Dedifferentiated amniotic fluid mesenchymal stem cell (primary cell): ENCODE data around the gene MAN2C1.
A peak's percentile ranks its signal among the peaks of the same experiment; 100 is the strongest.
"Not testable (repeated sequence)": the region's sequence is repeated elsewhere in the genome, so short reads cannot be mapped to it uniquely, and the experiment has no call there.

Experiments used
- DNase-seq: peaks from one replicate; pipeline ENCODE4 v3.0.0-alpha.2; 2016; ENCODE audit errors: extremely low spot score

MAN2C1 gene

DNA sequence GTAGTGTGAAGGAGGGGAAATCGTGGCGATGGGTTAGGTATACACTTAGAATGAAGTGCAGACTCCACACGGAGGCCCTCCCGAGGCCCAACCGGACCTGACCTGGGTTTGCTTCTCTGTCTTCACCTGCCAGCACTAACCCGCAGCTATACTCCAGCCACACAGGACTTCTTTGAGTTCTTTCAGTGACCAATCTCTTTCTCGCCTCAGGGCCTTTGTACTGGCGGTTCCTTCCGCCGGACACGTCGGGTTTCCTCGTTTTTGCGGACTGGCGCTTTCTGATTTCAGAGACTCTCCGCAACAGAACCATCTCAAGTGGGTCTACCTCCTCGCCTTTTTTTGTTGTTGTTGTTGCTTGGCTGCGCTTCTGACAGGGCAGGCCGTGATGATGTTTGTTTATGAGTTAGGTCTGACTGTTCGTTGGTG is 21.6 kb downstream of the MAN2C1 start, which contains the start of gene NEIL1:
NEIL1 (plus strand) TSS at position 244 of the 426 bp plus-strand sequence. CDS start 1,867 bp downstream, outside the sequence.
- DNase-seq = no peak

DNA sequence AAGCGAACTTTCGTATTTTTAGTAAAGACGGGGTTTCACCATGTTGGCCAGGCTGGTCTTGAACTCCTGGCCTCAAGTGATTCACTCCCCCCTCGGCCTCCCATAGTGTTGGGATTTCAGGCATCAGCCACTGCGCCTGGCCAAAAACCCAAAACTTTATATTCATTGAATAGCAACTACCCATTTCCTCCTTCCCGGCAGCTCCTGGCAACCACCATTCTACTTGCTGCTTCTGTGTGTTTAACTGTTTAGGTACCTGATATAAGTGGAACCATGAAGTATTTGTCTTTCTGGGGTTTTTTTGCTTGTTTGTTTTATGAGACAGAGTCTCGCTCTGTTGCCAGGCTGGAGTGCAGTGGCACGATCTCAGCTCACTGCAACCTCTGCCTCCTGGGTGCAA is 24.5 kb downstream of the MAN2C1 start:
- not testable (repeated sequence) for DNase-seq

DNA sequence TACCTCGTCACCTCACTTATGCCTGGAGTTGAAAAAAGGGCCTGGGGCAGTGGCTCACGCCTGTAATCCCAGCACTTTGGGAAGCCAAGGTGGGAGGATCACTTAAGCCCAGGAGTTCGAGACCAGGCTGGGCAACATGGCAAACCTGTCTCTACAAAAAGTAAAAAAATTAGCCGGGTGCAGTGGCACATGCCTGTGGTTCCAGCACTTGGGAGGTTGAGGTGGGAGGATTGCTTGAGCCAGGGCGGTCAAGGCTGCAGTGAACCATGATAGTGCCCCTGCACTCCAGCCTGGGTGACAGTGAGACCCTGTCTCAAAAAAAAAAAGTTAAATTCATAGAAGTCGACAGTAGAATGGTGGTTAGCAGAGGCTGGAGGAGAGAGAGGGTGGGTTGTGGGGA is 26.2 kb downstream of the MAN2C1 start:
- DNase-seq = no peak

DNA sequence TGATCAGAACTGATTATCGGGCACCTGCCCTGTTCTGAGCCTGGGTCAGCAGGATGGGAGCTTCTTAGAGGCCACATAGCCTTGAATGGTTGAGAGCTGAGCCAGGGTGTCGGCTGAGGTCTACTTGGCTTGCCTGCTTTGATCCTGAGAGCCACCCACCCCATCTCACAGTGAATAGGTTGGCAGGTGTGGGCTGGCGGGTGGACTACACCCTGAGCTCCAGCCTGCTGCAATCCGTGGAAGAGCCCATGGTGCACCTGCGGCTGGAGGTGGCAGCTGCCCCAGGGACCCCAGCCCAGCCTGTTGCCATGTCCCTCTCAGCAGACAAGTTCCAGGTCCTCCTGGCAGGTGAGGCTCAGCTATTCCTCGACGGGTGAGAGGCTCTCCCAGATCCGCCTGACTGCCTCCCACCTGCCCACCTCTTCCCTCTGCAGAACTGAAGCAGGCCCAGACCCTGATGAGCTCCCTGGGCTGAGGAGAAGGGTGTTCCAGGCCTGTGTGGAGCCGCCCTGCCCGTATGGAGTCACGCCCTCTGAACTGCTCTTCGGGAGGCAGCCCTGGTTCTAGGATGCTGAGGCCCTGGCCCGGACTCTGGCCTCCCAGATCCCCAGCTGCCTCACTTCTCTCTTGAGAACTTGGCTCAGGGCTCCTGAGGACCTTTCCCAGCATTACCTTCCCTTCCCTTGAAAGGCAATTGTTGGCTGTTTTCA is 28.7 kb downstream of the MAN2C1 start:
- DNase-seq = no peak

DNA sequence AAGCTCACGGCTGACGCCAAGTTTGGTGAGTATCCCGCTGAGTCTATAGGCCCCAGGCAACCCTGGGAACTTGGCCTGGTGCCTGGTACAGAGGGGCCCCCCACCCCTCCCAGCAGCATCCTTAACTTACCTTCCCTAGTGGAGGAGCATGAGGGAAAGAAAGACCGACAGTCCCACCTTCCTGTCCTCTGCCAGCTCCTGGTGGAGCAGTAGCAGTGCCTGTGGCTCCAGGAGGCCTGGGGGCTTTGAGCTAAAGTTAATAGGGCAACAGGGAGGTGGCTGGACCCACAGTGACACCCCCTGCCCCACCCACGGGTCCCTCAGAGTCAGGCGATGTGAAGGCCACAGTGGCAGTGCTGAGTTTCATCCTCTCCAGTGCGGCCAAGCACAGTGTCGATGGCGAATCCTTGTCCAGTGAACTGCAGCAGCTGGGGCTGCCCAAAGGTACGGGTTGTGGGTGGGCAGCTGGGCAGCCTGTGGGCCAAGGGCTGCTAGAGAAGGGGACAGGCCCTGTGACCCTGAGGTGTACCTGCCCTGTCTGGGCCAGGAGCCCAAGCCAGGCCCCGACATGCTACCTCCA is 29.7 kb downstream of the MAN2C1 start:
- no peak for DNase-seq

DNA sequence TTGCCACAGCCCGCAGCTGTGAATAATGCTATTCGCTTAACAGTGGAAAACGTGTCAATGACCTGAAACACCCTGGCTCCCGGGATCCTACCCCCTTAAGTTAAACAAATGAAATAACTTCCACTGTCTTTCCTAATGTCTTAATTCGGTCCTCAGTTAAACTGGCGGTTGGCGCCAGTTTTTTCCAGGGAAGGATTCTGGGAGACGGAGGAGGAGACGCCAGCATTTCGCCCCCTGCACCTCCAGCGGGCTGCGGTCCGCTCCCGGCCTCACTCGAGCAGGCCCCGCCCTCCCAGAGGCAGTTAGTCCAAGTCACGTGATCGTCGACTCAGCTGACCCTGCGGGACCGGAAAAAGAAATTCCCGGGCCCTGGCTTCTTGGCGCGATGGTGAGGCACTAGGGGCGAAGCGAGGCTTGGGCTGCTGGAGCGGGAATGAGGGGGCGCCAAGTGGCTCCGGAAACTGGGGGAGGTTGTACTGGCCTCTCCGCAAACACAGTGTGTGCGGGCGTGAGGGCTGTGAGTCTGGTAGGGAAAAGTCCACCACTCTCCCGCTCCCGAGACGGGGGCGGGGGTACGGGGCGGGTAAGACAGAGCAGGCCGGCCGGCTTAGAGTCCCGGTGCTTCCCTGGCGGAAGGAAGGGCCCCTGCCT is 32.6 kb downstream of the MAN2C1 start, which contains the start of gene COMMD4:
COMMD4 (plus strand) TSS at position 359 of the 651 bp plus-strand sequence; CDS start at position 386, 27 bp downstream.
- DNase-seq = peak; percentile 93

DNA sequence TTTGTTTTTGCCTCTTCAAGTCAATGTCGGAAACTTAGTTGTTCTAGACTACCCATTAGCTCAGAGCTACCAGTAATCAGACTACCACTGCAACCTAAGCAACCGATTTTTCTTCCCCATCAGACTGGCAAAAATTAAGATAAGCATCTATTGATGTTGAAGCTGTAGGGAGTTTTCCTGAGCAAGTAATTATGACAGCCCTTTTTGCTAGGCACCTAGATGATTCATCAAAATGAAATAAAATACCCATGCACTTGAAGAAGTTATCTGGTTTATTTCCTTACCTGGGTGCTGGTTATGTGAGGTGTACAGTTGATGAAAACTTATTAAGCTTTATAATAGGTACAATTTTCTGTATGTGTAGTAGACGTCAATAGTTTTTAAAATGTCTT is 33.1 kb downstream of the MAN2C1 start:
- no peak for DNase-seq

DNA sequence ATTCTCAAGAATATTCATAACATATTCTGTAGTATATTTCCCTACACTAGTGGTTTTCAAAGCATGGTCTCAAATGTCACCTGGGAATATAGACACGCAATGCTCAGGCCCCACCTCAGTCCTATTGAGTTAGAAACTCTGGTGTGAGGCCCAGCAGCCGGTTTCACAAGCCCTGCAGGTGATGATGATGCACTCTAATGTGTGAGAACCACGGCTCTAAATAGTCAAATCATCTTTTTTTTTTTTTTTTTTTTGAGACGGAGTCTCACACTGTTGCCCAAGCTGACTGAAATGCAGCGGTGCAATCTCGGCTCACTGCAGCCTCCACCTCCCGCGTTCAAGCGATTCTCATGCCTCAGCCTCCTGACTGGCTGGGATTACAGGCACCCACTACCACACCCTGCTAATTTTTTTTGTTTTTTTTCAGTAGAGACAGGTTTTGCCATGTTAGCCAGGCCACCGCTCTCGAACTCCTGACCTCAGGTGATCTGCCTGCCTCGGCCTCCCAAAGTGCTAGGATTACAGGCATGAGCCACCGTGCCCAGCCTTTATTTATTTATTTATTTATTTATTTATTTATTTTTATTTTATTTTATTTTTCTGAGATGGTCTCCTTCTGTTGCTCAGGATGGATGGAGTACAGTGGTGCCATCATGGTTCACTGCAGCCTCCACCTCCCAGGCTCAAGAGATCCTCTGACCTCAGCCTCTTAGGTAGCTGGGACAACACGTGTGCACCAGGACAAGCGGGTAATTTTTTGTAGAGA is 34.6 kb downstream of the MAN2C1 start:
- not testable (repeated sequence) for DNase-seq

DNA sequence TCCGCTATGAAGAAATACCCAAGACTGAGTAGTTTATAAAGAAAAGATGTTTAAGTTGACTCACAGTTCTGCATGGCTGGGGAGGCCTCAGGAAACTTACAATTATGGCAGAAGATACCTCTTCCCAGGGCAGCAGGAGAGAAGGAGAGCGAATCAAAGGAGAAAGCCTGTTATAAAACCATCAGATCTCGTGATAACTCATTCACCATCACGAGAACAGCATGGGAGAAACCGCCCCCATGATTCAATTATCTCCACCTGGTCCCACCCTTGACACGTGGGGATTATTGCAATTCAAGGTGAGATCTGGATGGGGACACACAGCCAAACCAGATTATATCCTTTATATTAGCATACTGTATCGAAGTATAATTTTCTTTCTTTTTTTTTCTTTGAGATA is 36.3 kb downstream of the MAN2C1 start:
- DNase-seq = not testable (repeated sequence)

DNA sequence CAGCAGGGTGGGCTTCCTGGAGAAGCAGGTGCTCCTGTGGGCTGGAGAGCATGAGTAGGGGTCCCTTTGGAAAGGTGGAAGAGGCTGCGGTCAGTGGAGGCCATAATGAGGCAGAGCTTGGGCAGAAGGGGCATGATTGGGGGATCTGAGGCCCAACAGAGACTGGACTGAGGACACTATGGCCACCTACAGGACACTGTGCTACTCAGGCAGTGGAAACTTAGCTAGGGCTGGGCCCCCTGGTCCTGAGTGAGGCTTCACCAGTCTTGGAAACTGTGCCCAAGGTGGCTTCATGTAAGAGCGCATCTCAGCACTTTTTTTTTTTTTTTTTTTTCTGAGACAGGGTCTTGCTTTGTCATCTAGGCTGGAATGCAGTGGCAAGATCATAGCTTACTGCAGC is 38.8 kb downstream of the MAN2C1 start:
- no peak for DNase-seq

DNA sequence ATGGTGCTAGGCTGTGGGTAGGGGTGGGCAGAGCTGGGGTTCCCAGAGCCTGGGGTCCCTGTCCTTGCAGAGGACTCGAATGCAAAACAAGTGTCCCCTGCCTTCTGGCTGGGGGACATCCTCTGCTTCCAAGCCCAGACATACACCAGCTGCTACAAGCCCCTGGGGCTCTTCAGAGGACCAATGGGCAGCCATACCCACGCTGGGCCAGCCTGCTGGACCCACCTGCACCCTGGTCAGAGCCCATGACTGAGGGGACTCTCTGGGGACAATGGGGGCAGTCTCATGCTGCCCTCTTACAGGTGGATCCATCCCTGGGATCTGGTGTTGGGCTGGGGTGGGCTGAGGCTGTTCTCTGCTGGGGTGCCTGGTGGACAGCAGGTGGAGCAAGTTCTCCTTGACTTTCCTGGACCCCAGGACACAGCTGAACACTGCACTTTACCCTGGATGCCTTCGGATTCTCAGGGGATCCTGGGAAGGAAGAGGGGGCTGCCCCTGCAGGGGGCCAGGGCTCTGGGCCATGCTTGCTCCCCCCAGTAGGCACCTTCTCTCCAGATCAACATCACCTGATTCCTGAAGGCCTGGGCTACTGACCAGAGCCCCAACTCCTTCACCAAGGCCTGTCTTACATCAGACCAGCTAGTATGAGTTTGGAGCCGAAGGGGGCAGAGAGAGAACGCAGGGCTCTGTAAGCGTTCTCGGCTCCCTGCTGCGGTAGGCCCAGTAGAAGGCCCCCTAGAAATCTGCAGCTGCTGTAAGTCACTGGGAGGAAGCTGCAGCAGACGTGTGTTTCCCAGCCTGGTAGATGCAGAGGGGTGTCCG is 39.7 kb downstream of the MAN2C1 start:
- DNase-seq = no peak

DNA sequence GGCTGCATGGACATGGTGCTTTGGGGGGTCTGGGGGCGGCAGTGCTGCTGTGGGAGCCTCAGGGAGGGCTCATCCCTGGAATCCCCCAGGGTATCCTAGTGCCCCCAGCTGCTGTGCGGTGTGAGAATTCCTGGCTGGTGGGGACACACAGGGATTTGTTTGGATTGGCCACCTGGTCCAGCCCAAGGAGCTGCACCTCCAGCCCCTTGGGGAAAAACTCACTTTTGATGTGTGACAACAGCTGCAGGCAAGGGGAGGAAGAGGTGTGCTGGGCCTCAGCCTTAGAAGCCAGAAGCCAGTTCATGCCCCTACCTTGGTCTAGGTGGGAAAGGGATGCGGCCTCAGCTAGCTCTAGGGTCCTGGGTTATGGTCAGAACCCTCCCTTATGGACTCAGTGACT is 40.9 kb downstream of the MAN2C1 start:
- no peak for DNase-seq

DNA sequence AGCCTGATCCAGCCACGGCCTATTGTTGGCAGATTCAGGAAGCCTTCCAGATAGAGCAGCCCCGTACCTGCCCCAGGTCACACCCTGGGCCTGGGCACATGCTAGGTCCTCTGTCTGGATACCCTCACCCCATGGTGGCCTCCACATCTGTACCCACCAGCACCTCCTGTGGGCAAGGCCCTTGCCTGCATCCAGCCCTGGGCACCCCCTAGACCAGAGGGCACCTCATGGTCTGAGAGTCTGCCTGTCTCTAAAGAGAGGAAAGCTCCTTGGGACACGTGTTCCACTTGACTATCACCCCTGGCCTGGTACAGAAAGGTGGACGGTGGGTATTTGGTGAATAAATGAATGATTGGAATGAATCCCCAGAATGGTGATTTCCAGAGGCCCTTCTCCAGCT is 41.4 kb downstream of the MAN2C1 start:
- DNase-seq = no peak

DNA sequence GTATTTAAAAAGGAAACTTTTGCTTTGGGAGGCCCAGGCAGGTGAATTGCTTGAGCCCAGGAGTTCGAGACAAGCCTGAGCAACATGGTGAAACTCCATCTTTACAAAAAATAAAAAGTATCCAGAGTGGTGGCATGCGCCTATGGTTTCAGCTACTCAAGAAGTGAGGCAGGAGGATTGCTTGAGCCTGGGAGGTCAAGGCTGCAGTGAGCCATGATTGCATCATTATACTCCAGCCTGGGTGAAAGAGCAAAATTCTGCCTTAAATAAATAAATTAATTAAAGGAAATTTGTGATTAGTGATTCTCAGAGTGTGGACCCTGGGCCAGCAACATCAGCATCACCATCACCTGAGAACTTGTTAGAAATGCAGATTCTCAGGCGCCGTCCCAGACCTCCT is 42.5 kb downstream of the MAN2C1 start:
- DNase-seq = no peak

DNA sequence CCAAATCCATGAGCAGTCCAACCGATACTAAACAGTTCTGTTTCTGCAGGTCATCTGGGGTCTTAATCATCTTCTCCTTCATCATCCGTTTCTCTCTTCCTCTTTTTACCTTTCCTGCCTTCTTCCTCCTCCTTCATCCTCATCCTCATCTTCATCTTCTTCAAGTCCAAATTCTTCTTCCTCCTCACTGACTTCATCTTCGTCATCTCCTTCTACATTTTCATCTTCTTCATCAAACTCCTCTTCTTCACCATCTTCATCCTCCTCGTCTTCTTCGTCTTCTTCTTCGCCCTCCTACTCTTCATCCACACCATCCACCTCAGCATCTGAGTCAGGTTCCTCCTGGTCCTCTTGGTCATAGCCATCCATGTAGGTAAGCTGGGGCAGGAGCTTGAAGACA is 46.7 kb downstream of the MAN2C1 start:
- DNase-seq = no peak

DNA sequence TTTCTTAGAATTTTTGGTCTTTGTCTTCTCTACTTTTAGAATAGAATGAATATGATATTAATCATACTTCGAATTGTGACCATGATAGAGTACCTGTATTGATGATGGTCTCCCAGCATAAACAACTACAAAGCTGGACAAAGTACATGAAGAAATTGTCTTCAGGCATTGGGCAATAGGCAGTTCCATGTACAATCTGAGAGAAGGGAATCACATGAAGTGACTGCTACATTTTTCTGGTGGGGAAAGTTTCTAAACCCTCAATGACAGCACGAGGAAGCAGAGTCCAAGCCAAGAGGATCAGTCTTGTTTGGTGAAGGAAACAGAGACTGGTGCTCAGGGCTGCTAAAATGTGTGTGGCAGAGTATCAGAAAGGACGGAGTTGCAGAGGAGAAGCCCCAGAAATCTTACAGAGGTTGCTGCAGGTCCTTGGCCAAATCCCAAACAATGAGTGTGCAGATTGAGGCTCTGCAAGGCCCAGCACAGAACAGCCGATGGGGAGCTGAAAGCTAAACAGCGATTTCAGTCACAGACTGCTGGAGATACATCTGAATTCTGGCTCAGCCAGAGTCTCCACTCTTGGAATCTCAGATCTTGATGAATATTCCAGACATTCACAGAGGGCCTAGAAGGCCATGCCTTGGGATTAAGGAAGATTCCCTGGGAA is 49.0 kb downstream of the MAN2C1 start:
- DNase-seq = not testable (repeated sequence)

DNA sequence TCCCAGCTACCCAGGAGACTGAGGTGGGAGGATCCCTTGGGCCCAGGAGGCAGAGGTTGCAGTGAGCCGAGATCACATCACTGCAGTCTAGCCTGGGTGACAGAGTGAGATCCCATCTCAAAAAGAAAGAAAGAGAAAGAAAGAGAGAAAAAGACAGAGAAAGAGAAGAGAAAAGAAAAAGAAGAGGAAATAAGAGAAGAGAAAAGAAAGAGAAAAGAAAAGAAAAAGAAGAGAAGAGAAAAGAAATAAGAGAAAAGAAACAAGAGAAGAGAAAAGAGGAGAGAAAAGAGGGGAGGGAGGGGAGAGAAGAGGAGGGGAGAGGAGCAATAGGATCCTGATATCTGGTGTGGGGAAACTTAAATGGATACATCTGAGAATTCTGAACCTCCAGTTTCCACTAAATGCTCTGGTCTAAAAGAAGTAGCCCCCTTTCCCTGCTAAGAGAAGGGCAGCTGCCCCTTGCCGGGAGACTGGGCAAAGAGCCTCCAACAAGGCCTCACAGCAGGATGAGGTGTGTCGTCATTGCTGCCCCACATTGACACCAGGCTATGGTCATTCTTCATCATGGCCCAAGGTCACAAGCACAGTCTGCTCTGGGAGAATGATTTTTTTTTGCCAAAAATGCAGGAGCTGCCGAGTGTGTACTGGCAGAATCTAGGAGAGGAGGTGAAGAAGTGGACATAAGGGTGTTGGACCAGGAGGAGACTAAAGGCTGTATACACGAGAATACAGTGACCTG is 53.7 kb downstream of the MAN2C1 start:
- no peak for DNase-seq

DNA sequence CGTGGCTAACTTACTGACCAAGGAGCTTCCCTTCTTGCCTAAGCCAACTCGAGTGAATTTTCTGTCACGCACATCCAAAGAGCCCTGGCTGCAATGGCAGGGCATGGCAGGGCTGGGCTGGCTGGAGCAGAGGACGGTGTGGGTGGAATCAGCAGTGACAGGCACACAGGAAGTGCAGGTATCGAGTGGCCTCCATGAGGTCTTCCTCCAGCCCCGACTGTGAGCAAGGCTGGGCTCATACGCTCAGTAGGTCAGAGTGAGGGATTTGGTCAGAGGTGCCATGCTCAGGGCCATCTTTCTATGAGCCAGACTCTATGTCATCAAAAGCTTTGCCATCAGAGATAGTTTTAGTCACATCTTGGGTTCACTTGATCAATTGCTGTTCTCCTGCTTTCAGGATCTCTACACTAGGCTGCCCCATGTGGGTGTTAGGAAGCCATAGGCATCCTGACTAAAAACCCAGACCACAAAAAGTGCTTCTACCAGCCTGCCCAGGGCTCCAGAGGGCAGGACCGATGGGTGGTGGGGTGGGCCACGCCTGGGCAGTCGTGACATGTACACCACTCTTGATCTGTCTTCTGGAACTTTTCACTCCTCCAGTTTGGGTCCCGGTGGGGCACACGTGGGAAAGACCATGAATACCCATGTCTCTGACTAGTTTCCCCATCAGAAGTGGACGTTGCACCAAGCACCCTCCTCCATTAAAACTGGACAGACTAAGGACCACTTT is 55.1 kb downstream of the MAN2C1 start:
- DNase-seq = no peak

DNA sequence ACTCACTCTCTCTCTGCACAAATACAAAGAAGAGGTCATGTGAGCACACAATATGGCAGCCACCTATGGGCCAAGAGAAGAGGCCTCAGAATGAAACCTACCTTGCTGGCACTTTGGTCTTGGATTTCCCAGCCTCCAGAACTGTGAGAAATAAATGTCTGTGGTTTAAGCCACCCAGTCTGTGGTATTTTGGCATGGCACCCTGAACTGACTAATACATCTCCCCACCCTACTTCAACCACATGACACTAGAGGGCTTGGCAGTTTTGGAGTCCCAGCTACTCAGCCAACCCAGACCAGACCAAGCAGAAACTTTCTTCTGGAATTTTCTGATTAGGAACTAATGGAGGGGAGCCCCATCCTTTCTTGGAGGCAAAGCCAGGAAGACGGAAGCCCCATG is 55.9 kb downstream of the MAN2C1 start:
- DNase-seq = not testable (repeated sequence)
